Neuronal stem cell (in vitro differentiated cells): ENCODE data around the gene PDF.

Experiments used
- DNase-seq: peaks from one replicate; pipeline ENCODE4 v3.0.0-alpha.2; 2013; ENCODE audit warnings: low spot score
- H2AFZ ChIP-seq: one replicate; pipeline ENCODE4 v1.6.1; 2013; ENCODE audit warnings: mild to moderate bottlenecking, low read length, inconsistent platforms
- H2AK5ac ChIP-seq: 2 replicates; pipeline ENCODE4 v1.6.1; 2013; ENCODE audit warnings: low read depth, mild to moderate bottlenecking, inconsistent platforms, low read length, moderate library complexity, mixed read lengths
- H2BK120ac ChIP-seq: 2 replicates; pipeline ENCODE4 v1.6.1; 2013; ENCODE audit warnings: low read depth, mild to moderate bottlenecking, inconsistent platforms, low read length, moderate library complexity, mixed read lengths
- H2BK12ac ChIP-seq: one replicate; pipeline ENCODE4 v1.6.1; 2013; ENCODE audit warnings: low read length, inconsistent platforms
- H2BK15ac ChIP-seq: 2 replicates; pipeline ENCODE4 v1.6.1; 2013; ENCODE audit warnings: mild to moderate bottlenecking, low read length, inconsistent platforms, mixed read lengths
- H2BK5ac ChIP-seq: one replicate; pipeline ENCODE4 v1.6.1; 2013; ENCODE audit warnings: inconsistent platforms, mild to moderate bottlenecking, low read length, moderate library complexity
- H3K14ac ChIP-seq: one replicate; pipeline ENCODE4 v1.6.1; 2013; ENCODE audit warnings: low read length, inconsistent platforms
- H3K18ac ChIP-seq: 2 replicates; pipeline ENCODE4 v1.6.1; 2013; ENCODE audit warnings: low read length, inconsistent platforms
- H3K23ac ChIP-seq: 2 replicates; pipeline ENCODE4 v1.6.1; 2013; ENCODE audit warnings: low read depth, mild to moderate bottlenecking, mixed read lengths, low read length, inconsistent platforms; ENCODE audit not compliant: poor library complexity
- H3K27ac ChIP-seq: replicated peaks from 3 replicates; pipeline ENCODE4 v1.5.1; 2013; ENCODE audit warnings: low read length, inconsistent platforms
- H3K27me3 ChIP-seq, 3 experiments: 2 replicates each; pipeline ENCODE4 v1.6.1; 2013; ENCODE audit warnings: low read length in 3 of 3, mild to moderate bottlenecking in 2 of 3, inconsistent platforms in 1 of 3, low read depth in 1 of 3, mixed read lengths in 1 of 3, moderate library complexity in 1 of 3; ENCODE audit not compliant: control insufficient read depth in 3 of 3, insufficient read depth in 3 of 3
- H3K36me3 ChIP-seq, 2 donors: replicated peaks in 1 of 2; 2 replicates each; pipeline ENCODE4 v1.6.1; 2013; ENCODE audit warnings: low read length in 2 of 2; ENCODE audit not compliant: control insufficient read depth in 2 of 2, insufficient read depth in 2 of 2
- H3K4ac ChIP-seq: 2 replicates; pipeline ENCODE4 v1.6.1; 2013; ENCODE audit warnings: inconsistent platforms, mild to moderate bottlenecking, low read length, moderate library complexity
- H3K4me1 ChIP-seq, 2 donors: 1 replicate in 1 of 2; 2 replicates in 1 of 2; pipeline ENCODE4 v1.6.1; 2013; ENCODE audit warnings: low read length in 2 of 2, low read depth in 1 of 2; ENCODE audit not compliant: control insufficient read depth in 2 of 2, insufficient read depth in 1 of 2
- H3K4me2 ChIP-seq: one replicate; pipeline ENCODE4 v1.6.1; 2013; ENCODE audit warnings: mild to moderate bottlenecking, low read length, inconsistent platforms; ENCODE audit not compliant: insufficient read depth, poor library complexity, severe bottlenecking
- H3K4me3 ChIP-seq, 2 donors: 2 replicates each; pipeline ENCODE4 v1.5.1; 2013; ENCODE audit warnings: low read length in 2 of 2, mild to moderate bottlenecking in 2 of 2, inconsistent platforms in 1 of 2, moderate library complexity in 1 of 2
- H3K79me1 ChIP-seq: one replicate; pipeline ENCODE4 v1.6.1; 2013; ENCODE audit warnings: low read depth, mild to moderate bottlenecking, inconsistent platforms, low read length, moderate library complexity
- H3K9ac ChIP-seq: one replicate; pipeline ENCODE4 v1.6.1; 2013; ENCODE audit warnings: mild to moderate bottlenecking, low read depth, low read length, inconsistent platforms; ENCODE audit not compliant: poor library complexity
- H3K9me3 ChIP-seq, 2 donors: replicated peaks in 1 of 2; 2 replicates each; pipeline versions ENCODE3 to v1.6.1; 2013; ENCODE audit warnings: low read length in 2 of 2, mild to moderate bottlenecking in 2 of 2, inconsistent platforms in 1 of 2, low read depth in 1 of 2, mixed read lengths in 1 of 2, moderate library complexity in 1 of 2; ENCODE audit not compliant: control insufficient read depth in 2 of 2, insufficient read depth in 1 of 2
- H4K8ac ChIP-seq: one replicate; pipeline ENCODE4 v1.6.1; 2013; ENCODE audit warnings: low read depth, mild to moderate bottlenecking, inconsistent platforms, low read length, moderate library complexity
- H4K91ac ChIP-seq: one replicate; pipeline ENCODE4 v1.6.1; 2013; ENCODE audit warnings: low read length, low read depth, mild to moderate bottlenecking, inconsistent platforms; ENCODE audit not compliant: poor library complexity
- WGBS, 2 donors: extraction: QIAGEN DNeasy Blood & Tissue Kit; methylation state at CpG; one replicate each; pipeline ENCODE4 v1.1.7; 2013; ENCODE audit warnings: missing lambda C conversion rate in 2 of 2, mixed read lengths in 1 of 2; ENCODE audit not compliant: insufficient read length in 2 of 2, insufficient replicate concordance in 1 of 2; ENCODE audit errors: extremely low coverage in 2 of 2; 5-methylcytosine and 5-hydroxymethylcytosine counted together

PDF gene

GRCh38 chr16:69344171-69344570, 13.8 kb upstream of the PDF start:
- H3K9me3 ChIP-seq: no peaks in the 10 kb centered on the region
- H3K79me1 ChIP-seq: peaks cover 7% of the 10 kb centered on the region
- H3K23ac ChIP-seq: no peak overlapping the region
- no peaks in the 10 kb centered on the region for H3K27me3 ChIP-seq
- no peak overlapping the region for H3K18ac ChIP-seq
- H3K14ac ChIP-seq: no peak overlapping the region
- H2AFZ ChIP-seq: no peak overlapping the region
- H3K4ac ChIP-seq: no peak overlapping the region
- no peak overlapping the region for H2BK12ac ChIP-seq
- DNase-seq: no peak
- peaks cover 10 to 52% of the 10 kb centered on the region in 2 donors for H3K36me3 ChIP-seq
- H4K91ac ChIP-seq: no peak overlapping the region
- H2BK5ac ChIP-seq: no peak overlapping the region
- H3K27ac ChIP-seq: no peak overlapping the region
- no peak overlapping the region for H3K9ac ChIP-seq
- no peak overlapping the region for H2BK120ac ChIP-seq
- WGBS, 2 donors: no CpG with 5 or more reads among the region's 5 CpGs
- H3K4me2 ChIP-seq: no peak overlapping the region
- no peak overlapping the region for H2AK5ac ChIP-seq
- H3K4me3 ChIP-seq: no peak overlapping the region
- no peak overlapping the region for H4K8ac ChIP-seq
- H2BK15ac ChIP-seq: no peak overlapping the region
- peaks cover 3 to 7% of the 10 kb centered on the region in 2 donors for H3K4me1 ChIP-seq

GRCh38 chr16:69340095-69340644, 9.8 kb upstream of the PDF start:
- H3K4me3 ChIP-seq: peak overlapping the region; percentile 72 to 87
- peak overlapping the region; percentile 65 for H2AK5ac ChIP-seq
- no peak overlapping the region for H4K91ac ChIP-seq
- no peak overlapping the region for H2BK15ac ChIP-seq
- no peaks in the 10 kb centered on the region for H3K27me3 ChIP-seq
- peak overlapping the region; percentile 99 for H3K4me2 ChIP-seq
- no peak for DNase-seq
- H2AFZ ChIP-seq: peak overlapping the region; percentile 85
- H3K27ac ChIP-seq: no peak overlapping the region
- no peak overlapping the region for H2BK5ac ChIP-seq
- no peak overlapping the region for H4K8ac ChIP-seq
- peak overlapping the region; percentile 47 for H3K23ac ChIP-seq
- no peaks in the 10 kb centered on the region for H3K9me3 ChIP-seq
- WGBS, 2 donors: no CpG with 5 or more reads among the region's 16 CpGs
- H3K18ac ChIP-seq: peak overlapping the region; percentile 84
- peaks cover 7 to 13% of the 10 kb centered on the region in 2 donors for H3K4me1 ChIP-seq
- H3K79me1 ChIP-seq: peaks cover 14% of the 10 kb centered on the region
- no peak overlapping the region for H2BK12ac ChIP-seq
- H2BK120ac ChIP-seq: no peak overlapping the region
- H3K36me3 ChIP-seq: peaks cover 19 to 69% of the 10 kb centered on the region in 2 donors
- peak overlapping the region; percentile 92 for H3K9ac ChIP-seq
- no peak overlapping the region for H3K14ac ChIP-seq
- H3K4ac ChIP-seq: no peak overlapping the region

GRCh38 chr16:69339289-69340094, 9.1 kb upstream of the PDF start, which contains the start of the genes COG8 and NIP7:
Gene COG8 (minus strand): TSS chr16:69339564. CDS start chr16:69339552, 12 bp downstream.
Gene NIP7 (plus strand): TSS chr16:69339772. CDS start chr16:69339830, 58 bp downstream.
- no peak within 1 kb of the TSS for H4K8ac ChIP-seq
- peak within 1 kb of the TSS; percentile 98 for H3K9ac ChIP-seq
- H3K27me3 ChIP-seq: no peaks in the 10 kb centered on the region
- no peak within 1 kb of the TSS for H2BK12ac ChIP-seq
- H2AFZ ChIP-seq: peak within 1 kb of the TSS; percentile 90
- no peak within 1 kb of the TSS for H4K91ac ChIP-seq
- H3K79me1 ChIP-seq: peaks cover 14% of the 10 kb centered on the region
- no CpG with 5 or more reads among the region's 77 CpGs for WGBS, 2 donors
- peak within 1 kb of the TSS; percentile 89 for H3K4ac ChIP-seq
- peak within 1 kb of the TSS; percentile 42 for H3K14ac ChIP-seq
- peak within 1 kb of the TSS; percentile 71 for H3K27ac ChIP-seq
- H2AK5ac ChIP-seq: peak within 1 kb of the TSS; percentile 68
- peak within 1 kb of the TSS; percentile 99 for H3K4me2 ChIP-seq
- peak within 1 kb of the TSS; percentile 72 to 95 for H3K4me3 ChIP-seq
- H3K18ac ChIP-seq: peak within 1 kb of the TSS; percentile 91
- H3K36me3 ChIP-seq: peaks cover 26 to 76% of the 10 kb centered on the region in 2 donors
- H2BK5ac ChIP-seq: peak within 1 kb of the TSS; percentile 88
- peak within 1 kb of the TSS; percentile 97 for H3K23ac ChIP-seq
- H2BK15ac ChIP-seq: no peak within 1 kb of the TSS
- H2BK120ac ChIP-seq: no peak within 1 kb of the TSS
- peak; percentile 97 for DNase-seq
- H3K9me3 ChIP-seq: no peaks in the 10 kb centered on the region
- peaks cover 7 to 13% of the 10 kb centered on the region in 2 donors for H3K4me1 ChIP-seq
